Mesodermal cell (in vitro differentiated cells): ENCODE results near the gene NPAS3.

Experiments
- H3K27ac ChIP-seq: 2 replicates; pipeline ENCODE4 v1.7.0; 2013; ENCODE audit warnings: mild to moderate bottlenecking, low read depth, low read length, moderate library complexity; ENCODE audit not compliant: severe bottlenecking
- H3K36me3 ChIP-seq: 2 replicates; pipeline ENCODE4 v1.7.1; 2013; ENCODE audit warnings: mild to moderate bottlenecking, low read length, moderate library complexity; ENCODE audit not compliant: control insufficient read depth, insufficient read depth
- H3K4me1 ChIP-seq: one replicate; pipeline ENCODE4 v1.7.1; 2013; ENCODE audit warnings: mild to moderate bottlenecking, low read length; ENCODE audit not compliant: insufficient read depth, control insufficient read depth, poor library complexity, severe bottlenecking
- H3K4me3 ChIP-seq: 2 replicates; pipeline ENCODE4 v1.7.0; 2013; ENCODE audit warnings: low read length, control low read depth, mild to moderate bottlenecking; ENCODE audit not compliant: insufficient read depth, poor library complexity, severe bottlenecking; ENCODE audit errors: extremely low read depth
- H3K9me3 ChIP-seq: 2 replicates; pipeline ENCODE4 v1.7.1; 2013; ENCODE audit warnings: mild to moderate bottlenecking, low read length, moderate library complexity; ENCODE audit not compliant: control insufficient read depth
- WGBS, 2 experiments: methylation state at CpG; one replicate each; pipeline ENCODE4 v1.1.5; 2013; ENCODE audit warnings: missing lambda C conversion rate in 2 of 2; ENCODE audit not compliant: insufficient coverage in 2 of 2; 5-methylcytosine and 5-hydroxymethylcytosine counted together

NPAS3 gene

GRCh38 chr14:33545696-33546095 lies 607.0 kb downstream of the NPAS3 start:
- no peaks in the 10 kb centered on the region for H3K36me3 ChIP-seq
- H3K4me3 ChIP-seq: no peak overlapping the region

GRCh38 chr14:33548606-33549005 lies 609.9 kb downstream of the NPAS3 start:
- Histone ChIP-seq H3K27ac (no peak overlapping the region), H3K36me3 (no peaks in the 10 kb centered on the region), H3K4me1 (no peaks in the 10 kb centered on the region), H3K4me3 (no peak overlapping the region), H3K9me3 (no peaks in the 10 kb centered on the region)
- no CpG with 5 or more reads among the region's 1 CpG for WGBS, 2 experiments

More at GRCh38 chr14:33545696-33546095, 607.0 kb downstream of the NPAS3 start:
- H3K9me3 ChIP-seq: no peaks in the 10 kb centered on the region
- no peaks in the 10 kb centered on the region for H3K4me1 ChIP-seq
- WGBS, 2 experiments: 86 to 96% methylated on average over 2 of the region's 2 CpGs
- no peak overlapping the region for H3K27ac ChIP-seq

- H3K27ac ChIP-seq: no peak overlapping the region
- H3K36me3 ChIP-seq: no peaks in the 10 kb centered on the region
- 45 to 55% methylated on average over 3 of the region's 3 CpGs for WGBS, 2 experiments
- H3K4me3 ChIP-seq: no peak overlapping the region
- no peaks in the 10 kb centered on the region for H3K9me3 ChIP-seq
- H3K4me1 ChIP-seq: peaks cover 5% of the 10 kb centered on the region
Measured at GRCh38 chr14:33551963-33552362, 613.3 kb downstream of the NPAS3 start.

GRCh38 chr14:33553706-33554278 lies 615.1 kb downstream of the NPAS3 start:
- Histone ChIP-seq H3K9me3 (no peaks in the 10 kb centered on the region), H3K36me3 (no peaks in the 10 kb centered on the region), H3K4me1 (peaks cover 5% of the 10 kb centered on the region), H3K4me3 (no peak overlapping the region), H3K27ac (no peak overlapping the region)
- WGBS, 2 experiments: 90 to 97% methylated on average over 3 to 5 of the region's 6 CpGs

GRCh38 chr14:33554988-33555387 lies 616.3 kb downstream of the NPAS3 start:
- 100% methylated on average over 2 of the region's 2 CpGs; no CpG with 5 or more reads in 1 of the 2 experiments for WGBS, 2 experiments
- Histone ChIP-seq H3K4me3 (no peak overlapping the region), H3K9me3 (no peaks in the 10 kb centered on the region), H3K36me3 (no peaks in the 10 kb centered on the region), H3K27ac (no peak overlapping the region), H3K4me1 (peaks cover 5% of the 10 kb centered on the region)

- Histone ChIP-seq H3K9me3 (no peaks in the 10 kb centered on the region), H3K27ac (no peak overlapping the region), H3K36me3 (no peaks in the 10 kb centered on the region), H3K4me3 (no peak overlapping the region), H3K4me1 (peaks cover 5% of the 10 kb centered on the region)
- 95% methylated on average over 4 of the region's 5 CpGs; no CpG with 5 or more reads in 1 of the 2 experiments for WGBS, 2 experiments
Measured at GRCh38 chr14:33555710-33556350, 617.2 kb downstream of the NPAS3 start.

GRCh38 chr14:33556382-33557121 lies 617.9 kb downstream of the NPAS3 start:
- Histone ChIP-seq H3K4me1 (peaks cover 5% of the 10 kb centered on the region), H3K36me3 (no peaks in the 10 kb centered on the region), H3K27ac (no peak overlapping the region), H3K4me3 (no peak overlapping the region), H3K9me3 (no peaks in the 10 kb centered on the region)
- WGBS, 2 experiments: 83% methylated on average over 1 of the region's 2 CpGs; no CpG with 5 or more reads in 1 of the 2 experiments

GRCh38 chr14:33560718-33561431 lies 622.2 kb downstream of the NPAS3 start:
- H3K27ac ChIP-seq: no peak overlapping the region
- H3K4me3 ChIP-seq: no peak overlapping the region
- H3K4me1 ChIP-seq: peaks cover 26% of the 10 kb centered on the region
- WGBS, 2 experiments: 88 to 97% methylated on average over 4 to 6 of the region's 7 CpGs
- H3K36me3 ChIP-seq: no peaks in the 10 kb centered on the region
- no peaks in the 10 kb centered on the region for H3K9me3 ChIP-seq

- WGBS, 2 experiments: 73 to 96% methylated on average over 5 to 6 of the region's 7 CpGs
Measured at GRCh38 chr14:33561488-33562175, 623.0 kb downstream of the NPAS3 start.

More at GRCh38 chr14:33561488-33562175, 623.0 kb downstream of the NPAS3 start:
- H3K9me3 ChIP-seq: no peaks in the 10 kb centered on the region
- no peak overlapping the region for H3K27ac ChIP-seq
- no peak overlapping the region for H3K4me3 ChIP-seq
- no peaks in the 10 kb centered on the region for H3K36me3 ChIP-seq
- peaks cover 27% of the 10 kb centered on the region for H3K4me1 ChIP-seq
